ENCODE measurements around the gene CACNA2D4.

The CACNA2D4 gene

GRCh38 chr12:1906579-1906978, 11.9 kb downstream of the CACNA2D4 start:
- H4K20me1 ChIP-seq (ENCODE audit: insufficient read depth), result no peaks in the 10 kb centered on the region
- H3K36me3 ChIP-seq (ENCODE audit: insufficient read depth), result no peaks in the 10 kb centered on the region
- H3K4me1 ChIP-seq (ENCODE audit: low read depth, poor library complexity, severe bottlenecking), result no peaks in the 10 kb centered on the region
- no peaks in the 10 kb centered on the region for H3K27me3 ChIP-seq (ENCODE audit: insufficient read depth, low read depth)
- no peak overlapping the region for H3K4me3 ChIP-seq (IDR thresholded peaks at IDR 0.05; ENCODE audit: insufficient read depth, low read depth, low read length)
- H2AFZ ChIP-seq (ENCODE audit: low read depth), result no peak overlapping the region
- no peak overlapping the region for H3K9ac ChIP-seq
- no peaks in the 10 kb centered on the region for H3K79me2 ChIP-seq (ENCODE audit: insufficient read depth, low read depth)
- TF ChIP-seq CTCF (conservative IDR thresholded peaks at IDR 0.05; ENCODE audit: low read depth, low read length), result no peak
- no peak overlapping the region for H3K4me2 ChIP-seq
- no peak overlapping the region for H3K27ac ChIP-seq

GRCh38 chr12:1904875-1905274, 13.6 kb downstream of the CACNA2D4 start:
- no peak overlapping the region for H3K4me3 ChIP-seq (IDR thresholded peaks at IDR 0.05; ENCODE audit: insufficient read depth, low read depth, low read length)
- H3K27ac ChIP-seq, result no peak overlapping the region
- no peak for TF ChIP-seq CTCF (conservative IDR thresholded peaks at IDR 0.05; ENCODE audit: low read depth, low read length)

GRCh38 chr12:1896964-1897363, 21.5 kb downstream of the CACNA2D4 start:
- no peak overlapping the region for H3K4me2 ChIP-seq
- no peak overlapping the region for H3K9ac ChIP-seq
- no peaks in the 10 kb centered on the region for H3K36me3 ChIP-seq (ENCODE audit: insufficient read depth)
- H4K20me1 ChIP-seq (ENCODE audit: insufficient read depth), result no peaks in the 10 kb centered on the region
- TF ChIP-seq CTCF (conservative IDR thresholded peaks at IDR 0.05; ENCODE audit: low read depth, low read length), result no peak
- no peaks in the 10 kb centered on the region for H3K4me1 ChIP-seq (ENCODE audit: low read depth, poor library complexity, severe bottlenecking)
- no peaks in the 10 kb centered on the region for H3K27me3 ChIP-seq (ENCODE audit: insufficient read depth, low read depth)
- H2AFZ ChIP-seq (ENCODE audit: low read depth), result no peak overlapping the region
- H3K79me2 ChIP-seq (ENCODE audit: insufficient read depth, low read depth), result no peaks in the 10 kb centered on the region
- no peak overlapping the region for H3K4me3 ChIP-seq (IDR thresholded peaks at IDR 0.05; ENCODE audit: insufficient read depth, low read depth, low read length)
- H3K27ac ChIP-seq, result no peak overlapping the region

More at GRCh38 chr12:1904875-1905274, 13.6 kb downstream of the CACNA2D4 start:
- H3K4me2 ChIP-seq, result no peak overlapping the region
- no peak overlapping the region for H2AFZ ChIP-seq (ENCODE audit: low read depth)
- H3K27me3 ChIP-seq (ENCODE audit: insufficient read depth, low read depth), result no peaks in the 10 kb centered on the region
- no peaks in the 10 kb centered on the region for H3K79me2 ChIP-seq (ENCODE audit: insufficient read depth, low read depth)
- H3K9ac ChIP-seq, result no peak overlapping the region
- H3K4me1 ChIP-seq (ENCODE audit: low read depth, poor library complexity, severe bottlenecking), result no peaks in the 10 kb centered on the region
- no peaks in the 10 kb centered on the region for H4K20me1 ChIP-seq (ENCODE audit: insufficient read depth)
- no peaks in the 10 kb centered on the region for H3K36me3 ChIP-seq (ENCODE audit: insufficient read depth)

- no peak overlapping the region for H3K27ac ChIP-seq
- H2AFZ ChIP-seq (ENCODE audit: low read depth), result no peak overlapping the region
- H3K9ac ChIP-seq, result no peak overlapping the region
- no peaks in the 10 kb centered on the region for H3K79me2 ChIP-seq (ENCODE audit: insufficient read depth, low read depth)
- no peaks in the 10 kb centered on the region for H3K4me1 ChIP-seq (ENCODE audit: low read depth, poor library complexity, severe bottlenecking)
- H3K4me2 ChIP-seq, result no peak overlapping the region
- TF ChIP-seq CTCF (conservative IDR thresholded peaks at IDR 0.05; ENCODE audit: low read depth, low read length), result no peak
- no peaks in the 10 kb centered on the region for H3K36me3 ChIP-seq (ENCODE audit: insufficient read depth)
- H3K27me3 ChIP-seq (ENCODE audit: insufficient read depth, low read depth), result no peaks in the 10 kb centered on the region
- no peak overlapping the region for H3K4me3 ChIP-seq (IDR thresholded peaks at IDR 0.05; ENCODE audit: insufficient read depth, low read depth, low read length)
- no peaks in the 10 kb centered on the region for H4K20me1 ChIP-seq (ENCODE audit: insufficient read depth)
Measured at GRCh38 chr12:1890810-1891209, 27.6 kb downstream of the CACNA2D4 start.

Measured in KMS-11 (cell line).